Gastroesophageal sphincter (tissue), 4 donors: Measurements from ENCODE around the gene PLG. TPM values are rescaled to one million over a fixed set of nuclear protein-coding genes. Genes with fewer than 3 reads are reported as not detected.
"Not testable (repeated sequence)": the region's sequence is repeated elsewhere in the genome, so short reads cannot be mapped to it uniquely, and the experiment has no call there.

ENCODE experiments used
- ATAC-seq: fragments of 150-250 bp; one replicate; pipeline ENCODE4 v1.9.1; 2016; ENCODE audit warnings: mild to moderate bottlenecking, moderate library complexity
- H3K27ac ChIP-seq, 4 donors: fragments of 200-600 bp; sonication (generic) in 3 of 4; 1 replicate in 3 of 4; 2 replicates in 1 of 4; pipeline ENCODE4 v1.5.1; 2016 to 2019
- H3K27me3 ChIP-seq: fragments of 200-600 bp; sonication (generic); one replicate; pipeline ENCODE4 v1.5.1; 2019
- H3K36me3 ChIP-seq, 2 donors: fragments of 200-600 bp; sonication (generic); one replicate each; pipeline ENCODE4 v1.5.1; 2019; ENCODE audit warnings: control low read depth in 1 of 2
- H3K4me1 ChIP-seq, 3 donors: fragments of 200-600 bp; sonication (generic); 1 replicate in 2 of 3; 2 replicates in 1 of 3; pipeline ENCODE4 v1.5.1; 2016 to 2019; ENCODE audit warnings: control low read depth in 2 of 3
- H3K4me3 ChIP-seq, 2 donors: fragments of 200-600 bp; sonication (generic); one replicate each; pipeline ENCODE4 v1.5.1; 2019; ENCODE audit warnings: mild to moderate bottlenecking in 1 of 2, moderate library complexity in 1 of 2
- H3K9me3 ChIP-seq, 3 donors: fragments of 200-600 bp; sonication (generic); one replicate each; pipeline ENCODE4 v1.5.1; 2017 to 2019; ENCODE audit warnings: control low read depth in 2 of 3
- EP300 ChIP-seq: sonication (generic); formaldehyde crosslinking; IDR thresholded peaks from one replicate; pipeline ENCODE4 v1.6.1; 2017; ENCODE audit warnings: antibody characterized with exemption, mild to moderate bottlenecking
- POLR2A ChIP-seq, 2 donors: fragments of 450-650 bp; IDR thresholded peaks; one replicate each; pipeline ENCODE4 v1.6.1; 2017; ENCODE audit warnings: antibody characterized with exemption in 2 of 2, mild to moderate bottlenecking in 2 of 2, moderate library complexity in 1 of 2
- POLR2AphosphoS5 ChIP-seq: sonication (generic); formaldehyde crosslinking; IDR thresholded peaks from one replicate; pipeline ENCODE4 v1.6.1; 2017; ENCODE audit warnings: antibody characterized with exemption
- WGBS, 2 donors: methylation state at CpG; one replicate each; pipeline ENCODE4 v1.1.5; 2018; ENCODE audit warnings: low coverage in 1 of 2; 5-methylcytosine and 5-hydroxymethylcytosine counted together
- total RNA-seq, 4 donors: library from RNA; depleted of rRNA; stranded (reverse); fragments of >200 nt; gene quantifications; one replicate each; pipeline ENCODE4 v1.1.0, GENCODE V29; 2016
- TF ChIP-seq, protein P1 (sequence below), 4 experiments: fragments of 200-600 bp in 2 of 4; fragments of 450-650 bp in 2 of 4; sonication (generic) in 1 of 4; IDR thresholded peaks; one replicate each; pipeline ENCODE4 v1.5.1; 2017 to 2019; ENCODE audit warnings: antibody characterized with exemption in 4 of 4, mild to moderate bottlenecking in 2 of 4, moderate library complexity in 2 of 4

PLG gene
- total RNA-seq, 4 donors from 2014 or later, result not detected

- Histone ChIP-seq H3K36me3 (no peaks in the 10 kb centered on the region), H3K27ac (no peak overlapping the region), H3K27me3 (no peaks in the 10 kb centered on the region), H3K9me3 (peaks cover 0 to 10% (median 0%) of the 10 kb centered on the region in 3 donors), H3K4me1 (no peaks in the 10 kb centered on the region), H3K4me3 (no peak overlapping the region)
- no peak for TF ChIP-seq POLR2A (IDR thresholded peaks at IDR 0.05)
- no peak for ATAC-seq
These were observed 97.9 kb downstream of the PLG start for GRCh38 chr6:160799801-160800506.

DNA sequence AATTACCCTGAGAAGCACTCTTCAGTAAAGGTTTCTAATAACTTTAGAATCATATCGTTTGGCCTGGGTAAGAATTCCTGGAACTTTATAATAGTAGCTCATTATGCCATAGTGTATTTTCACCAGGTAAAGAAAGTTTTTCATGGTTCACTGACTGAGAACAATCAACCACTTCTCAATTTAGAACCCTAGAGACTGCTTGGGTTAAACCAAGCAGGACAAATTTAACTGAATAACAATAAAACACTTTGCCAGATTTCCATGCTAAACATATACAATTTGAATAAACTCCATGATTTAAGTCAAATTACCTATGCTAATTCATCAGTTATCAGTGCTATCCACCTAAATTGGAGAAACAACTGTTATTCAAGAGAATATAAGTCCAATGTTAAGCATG lies 99.4 kb downstream of the PLG start:
- TF ChIP-seq EP300 (no peak), POLR2A (IDR thresholded peaks at IDR 0.05) (no peak), POLR2AphosphoS5 (no peak)
- TF ChIP-seq, protein P1, sequence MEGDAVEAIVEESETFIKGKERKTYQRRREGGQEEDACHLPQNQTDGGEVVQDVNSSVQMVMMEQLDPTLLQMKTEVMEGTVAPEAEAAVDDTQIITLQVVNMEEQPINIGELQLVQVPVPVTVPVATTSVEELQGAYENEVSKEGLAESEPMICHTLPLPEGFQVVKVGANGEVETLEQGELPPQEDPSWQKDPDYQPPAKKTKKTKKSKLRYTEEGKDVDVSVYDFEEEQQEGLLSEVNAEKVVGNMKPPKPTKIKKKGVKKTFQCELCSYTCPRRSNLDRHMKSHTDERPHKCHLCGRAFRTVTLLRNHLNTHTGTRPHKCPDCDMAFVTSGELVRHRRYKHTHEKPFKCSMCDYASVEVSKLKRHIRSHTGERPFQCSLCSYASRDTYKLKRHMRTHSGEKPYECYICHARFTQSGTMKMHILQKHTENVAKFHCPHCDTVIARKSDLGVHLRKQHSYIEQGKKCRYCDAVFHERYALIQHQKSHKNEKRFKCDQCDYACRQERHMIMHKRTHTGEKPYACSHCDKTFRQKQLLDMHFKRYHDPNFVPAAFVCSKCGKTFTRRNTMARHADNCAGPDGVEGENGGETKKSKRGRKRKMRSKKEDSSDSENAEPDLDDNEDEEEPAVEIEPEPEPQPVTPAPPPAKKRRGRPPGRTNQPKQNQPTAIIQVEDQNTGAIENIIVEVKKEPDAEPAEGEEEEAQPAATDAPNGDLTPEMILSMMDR (IDR thresholded peaks at IDR 0.05), result no peak
- ATAC-seq, result no peak

GRCh38 chr6:160802049-160802448 lies 100.0 kb downstream of the PLG start:
- not testable (repeated sequence) for ATAC-seq, H3K36me3 ChIP-seq
- 70 to 92% methylated on average over 3 of the region's 3 CpGs for WGBS, 2 donors

More for the DNA sequence above, 99.4 kb downstream of the PLG start:
- no peaks in the 10 kb centered on the region for H3K36me3 ChIP-seq
- no peak overlapping the region for H3K27ac ChIP-seq
- H3K4me3 ChIP-seq, result no peak overlapping the region
- H3K4me1 ChIP-seq, result no peaks in the 10 kb centered on the region
- 56 to 91% methylated on average over 1 of the region's 1 CpG for WGBS, 2 donors
- peaks cover under 1% of the 10 kb centered on the region for H3K27me3 ChIP-seq
- peaks cover 0 to 10% (median 0%) of the 10 kb centered on the region in 3 donors for H3K9me3 ChIP-seq

More at GRCh38 chr6:160802049-160802448, 100.0 kb downstream of the PLG start:
- not testable (repeated sequence) for H3K27me3 ChIP-seq, H3K27ac ChIP-seq, H3K4me1 ChIP-seq, H3K4me3 ChIP-seq
- peaks cover 0 to 10% (median 0%) of the 10 kb centered on the region in 3 donors for H3K9me3 ChIP-seq

Other genes with a start within 250 kb of the PLG start
- gene LPA, start 38.0 kb upstream of the PLG start, total RNA-seq, result not detected